NOMO-1 treated with DMSO at 0.1 percent for 48 hours (cell line): Measurements from ENCODE around the gene PDZK1.
A peak's percentile ranks its signal among the peaks of the same experiment; 100 is the strongest.
"Not testable (repeated sequence)": the region's sequence is repeated elsewhere in the genome, so short reads cannot be mapped to it uniquely, and the experiment has no call there.

Experiments used
- DNase-seq: peaks from one replicate; lab custom pipeline; 2025; ENCODE audit not compliant: unreplicated experiment; lab: John Stamatoyannopoulos, UW

PDZK1 gene

DNA sequence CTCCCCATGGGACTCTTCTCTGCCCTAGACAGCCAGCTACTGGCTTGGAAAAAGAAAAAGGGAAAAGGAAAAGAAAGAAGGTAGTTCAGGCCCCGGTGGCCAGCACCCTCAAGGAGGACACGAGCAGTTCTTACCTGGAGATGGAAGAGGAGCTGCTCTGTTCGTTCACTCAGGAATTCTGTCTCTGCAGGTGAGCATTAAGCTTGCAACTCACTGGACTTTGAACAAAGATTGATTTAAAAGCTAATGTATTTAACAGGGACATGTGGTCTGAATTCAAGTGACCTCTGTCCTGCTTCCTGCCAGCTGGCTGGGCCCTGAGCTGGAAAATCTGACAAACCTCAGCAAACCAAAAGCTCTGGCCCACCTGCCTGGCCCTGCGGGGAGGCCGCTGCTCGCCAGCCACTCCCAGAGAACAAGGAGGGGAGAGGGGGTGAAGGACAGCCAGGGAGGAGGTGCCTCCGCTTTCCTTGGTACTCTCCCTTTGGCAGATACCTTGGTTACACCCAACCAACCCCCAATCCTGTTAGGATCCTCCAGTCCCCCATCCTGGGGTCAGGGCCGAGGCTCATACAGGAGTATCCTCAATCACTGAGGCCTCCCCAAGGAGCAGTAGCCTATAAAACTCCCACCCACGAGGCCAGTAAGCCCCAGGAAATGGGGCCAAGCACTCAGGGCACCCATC lies at the start of gene PDZK1:
Gene PDZK1, minus strand, starts transcription at position 186 of the 685 bp plus-strand sequence. CDS start 19,347 bp downstream, outside the sequence.
- no peak for DNase-seq

DNA sequence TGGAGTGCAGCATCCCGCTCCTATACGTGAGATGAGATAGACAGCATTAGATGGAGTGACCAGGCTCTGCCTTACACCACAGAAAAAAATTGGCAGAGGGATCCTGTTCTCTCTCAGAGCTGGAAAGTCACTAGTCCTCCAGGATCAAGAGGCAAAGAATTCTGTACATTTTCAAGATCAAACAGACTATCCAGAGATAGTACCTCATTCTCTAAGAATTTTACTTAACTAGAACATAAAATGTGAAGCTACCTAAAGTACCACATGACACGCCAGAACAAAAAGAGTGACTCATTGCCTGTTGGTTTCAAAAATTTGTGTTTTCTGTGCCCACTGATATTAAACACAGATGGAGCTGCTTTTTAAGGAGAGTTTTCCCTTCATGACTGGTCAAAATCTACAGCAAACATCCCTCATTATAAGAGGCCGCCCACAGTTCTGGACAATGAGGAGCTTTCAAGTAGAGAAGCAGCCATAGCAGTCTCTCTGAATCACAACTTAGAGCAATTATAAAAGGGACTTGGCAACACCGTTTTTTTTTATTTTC lies 44.4 kb upstream of the PDZK1 start:
- DNase-seq = no peak

GRCh38 chr1:145750426-145750825 lies 43.3 kb upstream of the PDZK1 start:
- DNase-seq = peak; percentile 24

GRCh38 chr1:145747398-145748247 lies 40.5 kb upstream of the PDZK1 start:
- peak; percentile 66 for DNase-seq

- DNase-seq = no peak
Observed at GRCh38 chr1:145740269-145740668, 33.1 kb upstream of the PDZK1 start.

GRCh38 chr1:145736191-145736590 lies 29.0 kb upstream of the PDZK1 start:
- no peak for DNase-seq

GRCh38 chr1:145730900-145731299 lies 23.7 kb upstream of the PDZK1 start:
- DNase-seq = no peak

GRCh38 chr1:145730467-145730866 lies 23.3 kb upstream of the PDZK1 start:
- DNase-seq = no peak

DNA sequence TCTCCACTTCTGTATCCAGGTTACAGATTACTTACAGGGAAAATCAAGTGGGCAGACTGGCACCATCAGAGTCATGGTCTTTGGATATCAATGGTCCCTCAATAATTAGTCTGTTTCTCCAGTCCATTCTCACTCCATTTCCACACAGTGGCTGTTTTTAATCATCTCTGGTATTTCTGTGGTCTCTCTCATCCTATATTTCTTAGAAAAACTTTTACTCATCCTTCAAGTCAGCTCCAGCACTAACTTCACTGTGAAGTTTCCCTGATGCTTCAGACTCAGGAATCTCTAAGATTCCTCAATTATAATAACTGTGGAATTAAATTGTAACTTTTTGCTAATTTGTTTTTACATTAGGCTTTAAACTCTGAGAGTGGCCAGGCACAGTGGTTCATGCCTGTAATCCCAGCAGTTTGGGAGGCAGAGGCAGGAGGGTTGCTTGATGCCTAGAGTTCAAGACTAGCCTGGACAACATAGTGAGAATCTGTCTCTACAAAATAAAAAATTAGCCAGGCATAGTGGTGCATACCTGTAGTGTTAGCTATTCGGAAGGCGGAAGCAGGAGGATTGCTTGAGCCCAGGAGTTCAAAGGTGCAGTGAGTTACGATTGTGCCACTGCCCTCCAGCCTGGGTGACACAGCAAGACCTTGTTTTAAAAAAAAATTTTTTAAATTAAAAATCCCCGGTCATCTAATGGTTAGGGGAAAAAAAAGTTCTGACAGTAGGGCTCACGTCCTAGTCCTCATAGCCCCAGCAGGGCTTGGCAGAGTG lies 22.7 kb upstream of the PDZK1 start:
- DNase-seq = no peak

- DNase-seq = no peak
Observed at GRCh38 chr1:145729196-145729595, 22.0 kb upstream of the PDZK1 start.

DNA sequence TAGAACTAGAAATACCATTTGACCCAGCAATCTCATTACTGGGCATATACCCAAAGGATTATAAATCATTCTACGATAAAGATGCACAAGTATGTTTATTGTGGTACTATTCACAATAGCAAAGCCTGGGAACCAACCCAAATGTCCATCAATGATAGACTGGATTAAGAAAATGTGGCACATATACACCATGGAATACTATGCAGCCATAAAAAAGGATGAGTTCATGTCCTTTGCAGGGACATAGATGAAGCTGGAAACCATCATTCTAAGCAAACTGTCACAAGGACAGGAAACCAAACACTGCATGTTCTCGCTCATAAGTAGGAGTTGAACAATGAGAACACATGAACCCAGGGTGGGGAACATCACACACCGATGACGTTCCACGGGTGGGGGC lies 19.0 kb upstream of the PDZK1 start:
- not testable (repeated sequence) for DNase-seq

DNA sequence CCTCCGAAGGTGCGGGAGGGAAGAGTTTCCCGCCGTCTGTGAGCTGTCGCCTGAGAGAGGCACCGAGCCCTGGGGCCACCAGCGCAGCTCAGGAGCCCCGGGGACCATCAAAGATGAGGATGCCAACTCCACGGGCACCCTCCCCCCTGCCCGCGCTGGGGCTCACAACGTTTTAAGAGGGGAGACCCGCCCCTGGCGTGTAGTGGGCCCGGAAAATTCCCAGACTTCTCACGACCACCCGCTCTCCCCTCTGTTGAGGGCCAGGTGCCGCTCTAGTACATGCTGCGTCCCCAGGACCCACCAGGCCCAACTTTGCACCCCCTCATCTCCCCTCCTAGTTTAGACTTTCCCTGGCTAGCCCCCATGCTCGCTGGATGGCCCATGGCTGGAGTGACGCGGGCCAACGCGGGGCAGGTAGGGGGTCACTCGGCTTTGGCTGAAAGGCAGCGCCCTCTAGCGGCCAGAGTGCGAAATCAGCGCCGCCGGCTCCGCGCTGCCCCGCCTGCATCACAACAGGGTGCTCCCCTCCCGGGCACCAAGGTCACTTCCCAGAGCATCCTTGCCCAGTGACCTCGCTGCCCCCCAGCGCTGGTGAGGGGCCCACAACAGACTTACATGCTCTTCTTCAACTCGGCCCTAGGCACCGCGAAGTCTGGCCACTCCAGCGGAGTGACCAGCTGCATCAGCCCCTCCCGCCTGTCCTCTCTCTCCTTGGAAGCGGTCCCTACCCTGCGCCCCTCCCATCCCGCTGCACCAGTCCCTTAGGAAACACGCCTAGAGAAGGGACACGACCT lies 13.9 kb upstream of the PDZK1 start:
- DNase-seq = peak; percentile 8

DNA sequence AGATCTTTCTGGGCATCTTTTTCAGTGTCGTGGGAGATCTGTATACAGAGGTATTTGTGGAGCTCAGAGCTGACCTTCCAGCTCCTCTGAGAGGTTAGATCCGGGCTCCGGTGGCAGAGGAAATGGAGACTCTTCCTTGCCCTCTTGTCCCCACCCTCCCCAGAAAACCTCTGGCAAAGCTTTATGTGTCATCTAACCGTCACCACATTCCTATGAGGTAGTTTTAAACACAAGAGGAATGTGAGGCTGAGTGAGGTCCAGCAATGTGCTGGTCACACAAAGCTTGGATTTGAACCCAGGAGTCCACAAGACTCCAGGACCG lies 13.3 kb upstream of the PDZK1 start:
- DNase-seq = no peak

- peak; percentile 10 for DNase-seq
Observed at GRCh38 chr1:145719230-145720079, 12.3 kb upstream of the PDZK1 start, which contains the start of gene CD160. CD160 (plus strand) TSS chr1:145719499; CDS start chr1:145728328, 8,829 bp downstream.

- not testable (repeated sequence) for DNase-seq
Observed at GRCh38 chr1:145718465-145718864, 11.3 kb upstream of the PDZK1 start.

DNA sequence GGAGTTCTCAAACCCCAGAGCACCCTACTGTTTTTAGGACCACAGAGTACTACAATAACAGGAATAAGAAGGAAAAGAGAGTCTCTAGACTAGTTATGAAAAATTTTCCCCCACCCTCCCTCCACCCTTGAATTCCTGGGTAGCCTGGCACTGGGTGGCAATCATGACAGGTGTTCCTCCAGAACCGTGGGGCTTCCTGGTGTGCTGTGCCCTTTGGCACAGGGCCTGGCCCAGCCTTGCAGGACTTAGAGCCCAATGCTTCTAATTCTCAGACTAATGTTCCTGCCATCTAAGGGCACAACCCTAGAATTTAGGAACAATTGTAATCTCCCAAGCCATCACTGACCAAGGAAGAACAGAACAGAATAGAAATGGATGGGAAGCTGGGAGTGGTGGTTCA lies 10.7 kb upstream of the PDZK1 start:
- DNase-seq = no peak

DNA sequence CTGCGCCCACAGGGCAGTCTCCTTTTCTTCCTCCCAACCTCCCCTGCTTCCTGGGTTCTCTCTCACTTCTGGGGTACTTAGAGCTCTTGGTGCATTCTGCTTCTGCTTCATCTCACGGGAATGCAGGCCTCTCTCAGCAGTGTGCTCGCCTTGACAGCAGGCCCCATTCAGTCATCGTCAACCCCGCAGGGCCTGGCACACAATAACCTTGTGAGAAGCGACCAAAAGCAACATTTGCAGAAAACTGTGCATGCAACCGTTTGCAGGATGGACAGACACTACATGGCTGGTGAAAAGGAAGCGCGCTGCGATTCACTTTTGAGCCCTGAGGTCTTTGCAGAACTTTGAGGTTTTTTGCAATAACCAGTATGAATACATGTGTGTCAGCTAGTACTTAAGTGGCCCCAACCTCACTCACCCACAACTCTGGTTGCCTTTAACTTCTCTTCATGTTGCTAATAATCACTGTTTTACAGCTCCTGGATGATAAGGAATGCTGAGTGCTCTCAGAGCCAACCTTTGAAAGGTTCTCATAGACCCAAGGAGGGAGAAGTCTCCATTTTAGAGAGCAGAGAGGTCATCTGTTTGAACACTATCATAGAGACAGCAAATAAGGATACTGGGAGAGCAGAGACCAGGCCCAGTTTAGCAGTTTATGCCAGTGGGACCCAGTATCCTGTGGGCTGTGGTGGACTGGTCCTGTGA lies 9.6 kb upstream of the PDZK1 start:
- peak; percentile 28 for DNase-seq

DNA sequence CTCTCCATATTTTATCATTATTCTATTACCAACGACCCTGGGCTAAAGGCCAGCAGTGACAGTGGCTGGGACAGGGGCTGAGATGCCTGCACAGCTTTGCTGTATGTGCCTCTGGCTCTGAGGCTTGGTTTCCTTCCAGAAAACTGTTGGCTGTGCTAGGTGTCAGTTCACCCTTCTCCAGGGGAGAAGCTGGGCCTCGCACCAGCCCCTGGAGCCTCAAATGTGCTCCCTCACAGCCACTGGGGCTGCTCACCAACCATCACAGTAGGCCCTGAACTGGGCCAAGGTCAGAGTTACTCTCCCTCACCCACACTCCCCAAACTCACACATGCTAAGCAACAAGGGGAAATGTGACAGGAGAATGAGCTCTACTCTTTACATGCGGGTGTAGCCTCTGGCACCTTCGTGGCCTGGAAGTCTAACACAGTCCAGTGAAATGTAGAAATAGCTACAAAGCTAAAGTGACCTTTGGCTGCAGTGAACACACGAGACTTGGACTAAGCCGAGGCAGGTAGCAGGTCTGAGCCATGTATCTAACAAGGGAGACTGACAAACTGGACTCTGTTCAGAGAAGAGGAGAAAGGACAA lies 7.5 kb upstream of the PDZK1 start:
- DNase-seq = no peak

DNA sequence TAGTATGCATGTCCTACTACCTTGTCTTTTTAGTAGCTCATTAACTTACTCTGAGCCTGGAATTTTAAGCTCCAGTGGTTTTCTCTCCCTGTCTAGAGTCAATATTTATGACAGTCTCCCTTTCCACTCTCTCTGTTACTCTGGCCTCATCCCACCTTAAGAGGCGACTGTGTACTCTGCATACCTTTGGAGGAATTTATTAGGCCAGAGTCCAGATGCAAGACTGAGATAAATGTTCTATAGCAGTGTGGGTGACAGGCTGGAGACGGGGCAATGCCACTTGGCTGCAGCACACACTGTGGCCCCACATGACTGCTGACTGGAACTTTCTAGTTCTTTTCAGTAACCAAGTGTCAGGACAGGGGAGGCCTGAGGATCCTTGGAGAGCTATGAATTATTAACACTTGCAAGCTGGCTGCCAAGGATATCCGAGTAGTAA lies 4.1 kb upstream of the PDZK1 start:
- DNase-seq = no peak
